Measurements from ENCODE around the gene PLCB1. TPM values are rescaled to one million over a fixed set of nuclear protein-coding genes. Genes with fewer than 3 reads are reported as not detected.

Gene PLCB1
- total and polyA plus RNA-seq, 2 donors (not counting 3 experiments of a cell fraction or from before 2014, with no cell fraction given): 10.2 to 53.4 TPM

DNA sequence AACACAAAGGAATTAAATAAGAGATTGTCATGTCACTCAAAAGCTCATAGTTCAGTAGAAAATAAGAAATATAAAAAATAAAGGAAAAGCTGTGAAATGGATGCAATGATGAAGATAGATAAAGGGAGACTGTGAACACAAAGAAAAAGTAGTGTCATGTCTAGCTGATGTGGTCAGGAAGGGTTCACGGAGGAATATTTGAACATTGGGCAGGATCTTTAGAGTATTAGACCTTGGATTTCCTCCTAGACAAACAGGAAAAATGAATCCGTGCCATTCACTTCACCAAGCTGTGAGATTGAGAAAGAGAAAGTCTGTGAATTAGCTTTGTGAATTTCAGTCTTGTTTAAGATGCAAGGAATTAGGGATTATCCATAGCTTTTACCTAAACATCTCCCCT lies 522.4 kb downstream of the PLCB1 start:
- no peaks in the 10 kb centered on the region for H3K9me1 ChIP-seq (replicated peaks; ENCODE audit: control insufficient read depth, extremely low read depth, insufficient read depth, low read length)
- H3K27me3 ChIP-seq (ENCODE audit: control insufficient read depth in 2 of 2, insufficient read depth in 2 of 2, low read length in 2 of 2): no peaks in the 10 kb centered on the region
- POLR2A ChIA-PET: no interaction called here
- no peak overlapping the region for H3K4me3 ChIP-seq (replicated peaks in 1 of 3; ENCODE audit: insufficient read depth in 1 of 3, low read depth in 1 of 3, low read length in 3 of 3)
- H3K9ac ChIP-seq (replicated peaks; ENCODE audit: extremely low read depth, insufficient read depth, low read length): no peak overlapping the region
- BruUV-seq (replicated peaks): no TSS peak
- H3K4me2 ChIP-seq (ENCODE audit: insufficient read depth, low read length): no peak overlapping the region
- intact Hi-C loops (cut with micrococcal nuclease): no loop called here
- FAIRE-seq: peak; percentile 73
- no peaks in the 10 kb centered on the region for H3K36me3 ChIP-seq (ENCODE audit: control insufficient read depth in 2 of 2, extremely low read depth in 1 of 2, insufficient read depth in 2 of 2, low read length in 2 of 2)
- TF ChIP-seq EZH2 (IDR thresholded peaks at IDR 0.05; ENCODE audit: borderline replicate concordance, low read depth, low read length, severe bottlenecking) (no peak), FOS (IDR thresholded peaks at IDR 0.05; ENCODE audit: borderline replicate concordance, insufficient read depth, low read length) (no peak), POLR2A (IDR thresholded peaks at IDR 0.05; ENCODE audit: low read depth, low read length) (no peak), POLR2AphosphoS5 (IDR thresholded peaks at IDR 0.05; ENCODE audit: insufficient read depth, low read depth, low read length) (no peak), JUN (IDR thresholded peaks at IDR 0.05; ENCODE audit: borderline replicate concordance, insufficient read depth, insufficient read length, low read depth) (no peak), GATA2 (IDR thresholded peaks at IDR 0.05; ENCODE audit: insufficient read depth, insufficient read length, low read depth, low read length) (no peak), MYC (IDR thresholded peaks at IDR 0.05; ENCODE audit: low read depth, low read length) (no peak)
- TF ChIP-seq, protein P1, sequence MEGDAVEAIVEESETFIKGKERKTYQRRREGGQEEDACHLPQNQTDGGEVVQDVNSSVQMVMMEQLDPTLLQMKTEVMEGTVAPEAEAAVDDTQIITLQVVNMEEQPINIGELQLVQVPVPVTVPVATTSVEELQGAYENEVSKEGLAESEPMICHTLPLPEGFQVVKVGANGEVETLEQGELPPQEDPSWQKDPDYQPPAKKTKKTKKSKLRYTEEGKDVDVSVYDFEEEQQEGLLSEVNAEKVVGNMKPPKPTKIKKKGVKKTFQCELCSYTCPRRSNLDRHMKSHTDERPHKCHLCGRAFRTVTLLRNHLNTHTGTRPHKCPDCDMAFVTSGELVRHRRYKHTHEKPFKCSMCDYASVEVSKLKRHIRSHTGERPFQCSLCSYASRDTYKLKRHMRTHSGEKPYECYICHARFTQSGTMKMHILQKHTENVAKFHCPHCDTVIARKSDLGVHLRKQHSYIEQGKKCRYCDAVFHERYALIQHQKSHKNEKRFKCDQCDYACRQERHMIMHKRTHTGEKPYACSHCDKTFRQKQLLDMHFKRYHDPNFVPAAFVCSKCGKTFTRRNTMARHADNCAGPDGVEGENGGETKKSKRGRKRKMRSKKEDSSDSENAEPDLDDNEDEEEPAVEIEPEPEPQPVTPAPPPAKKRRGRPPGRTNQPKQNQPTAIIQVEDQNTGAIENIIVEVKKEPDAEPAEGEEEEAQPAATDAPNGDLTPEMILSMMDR (IDR thresholded peaks at IDR 0.05; ENCODE audit: extremely low read depth in 1 of 2, insufficient read depth in 1 of 2, low read depth in 1 of 2, low read length in 2 of 2): no peak
- TF ChIP-seq, protein P2, sequence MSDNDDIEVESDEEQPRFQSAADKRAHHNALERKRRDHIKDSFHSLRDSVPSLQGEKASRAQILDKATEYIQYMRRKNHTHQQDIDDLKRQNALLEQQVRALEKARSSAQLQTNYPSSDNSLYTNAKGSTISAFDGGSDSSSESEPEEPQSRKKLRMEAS (IDR thresholded peaks at IDR 0.05; ENCODE audit: insufficient read depth, insufficient read length): no peak
- CTCF ChIA-PET: interaction anchor here (0.7 to 1.3 kb wide), 4 partner anchors 9 to 120 kb away, joined by 3 to 6 read pairs (median 4); no protein-coding TSS in a partner anchor
- H3K4me1 ChIP-seq (ENCODE audit: control insufficient read depth, extremely low read depth, insufficient read depth, low read length): peaks cover 32% of the 10 kb centered on the region
- H3K79me2 ChIP-seq (ENCODE audit: control insufficient read depth, insufficient read depth, low read length): no peaks in the 10 kb centered on the region
- H4K20me1 ChIP-seq (replicated peaks; ENCODE audit: control insufficient read depth, extremely low read depth, insufficient read depth, low read length): no peaks in the 10 kb centered on the region
- no peaks in the 10 kb centered on the region for H3K9me3 ChIP-seq (replicated peaks; ENCODE audit: control insufficient read depth, insufficient read depth, low read length)
- dilution Hi-C loops (cut with MboI; ENCODE audit: extremely low pct_ligation_motif_present, low sequenced_read_pairs): no loop called here
- H2AFZ ChIP-seq (ENCODE audit: low read depth, low read length): no peak overlapping the region
- no peak overlapping the region for H3K27ac ChIP-seq (ENCODE audit: insufficient read depth, low read depth, low read length)
- DNase-seq (ENCODE audit: low read depth, low spot score): peak; percentile 54
